ENCODE results near the gene ADRA1B.

The ADRA1B gene

DNA sequence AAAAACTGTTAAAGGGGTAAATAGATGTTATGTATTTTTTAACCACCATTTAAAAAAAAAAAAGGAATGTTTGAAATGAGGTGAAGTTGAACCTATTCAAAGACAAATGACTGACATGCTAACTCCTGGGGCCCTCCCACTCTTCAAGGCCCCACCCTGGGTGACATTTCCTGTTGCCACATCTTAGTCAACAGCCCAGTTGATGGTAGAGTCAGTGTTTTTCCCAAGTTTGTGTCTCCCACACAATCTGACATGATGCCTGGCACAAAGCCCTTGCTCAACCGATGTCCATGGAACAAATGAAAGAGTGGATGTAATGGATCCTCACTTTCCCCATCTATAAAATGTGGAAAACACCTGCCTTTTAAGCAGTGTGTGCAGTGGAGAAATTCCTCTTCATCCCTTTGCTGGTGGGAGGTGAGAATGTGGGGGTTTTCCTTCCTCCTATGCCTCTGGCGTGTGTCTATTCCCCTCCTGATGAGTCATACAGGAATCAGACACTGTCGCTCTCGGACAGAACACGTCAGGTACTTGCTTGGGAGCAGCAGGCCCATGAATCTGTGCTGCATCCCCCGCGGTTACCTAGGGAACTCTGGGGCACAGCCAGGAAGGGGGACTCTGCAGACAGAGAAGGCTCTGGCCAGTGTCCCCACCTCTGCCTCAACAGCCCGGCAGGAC, 13.7 kb upstream of the ADRA1B start:
- no peak for DNase-seq

DNA sequence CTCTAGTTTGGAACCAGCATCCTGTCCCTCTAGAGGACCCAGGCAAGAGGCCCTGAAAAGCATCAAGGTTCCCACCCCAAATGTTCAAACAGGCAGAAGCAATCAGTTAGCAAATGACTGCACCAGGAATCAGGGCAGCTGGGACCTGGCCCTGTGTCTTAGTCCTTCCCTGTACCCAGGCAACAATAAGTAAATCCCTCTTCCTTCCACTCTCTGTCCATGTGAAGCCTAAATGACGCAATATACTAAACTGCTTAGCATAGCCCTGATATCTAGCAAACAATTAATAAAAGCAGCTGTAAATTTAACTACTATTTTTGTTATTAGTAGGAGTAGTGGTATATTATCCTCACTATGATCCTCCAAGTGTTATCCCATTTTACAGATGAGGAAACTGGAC, 13.2 kb upstream of the ADRA1B start:
- no peak for DNase-seq

DNA sequence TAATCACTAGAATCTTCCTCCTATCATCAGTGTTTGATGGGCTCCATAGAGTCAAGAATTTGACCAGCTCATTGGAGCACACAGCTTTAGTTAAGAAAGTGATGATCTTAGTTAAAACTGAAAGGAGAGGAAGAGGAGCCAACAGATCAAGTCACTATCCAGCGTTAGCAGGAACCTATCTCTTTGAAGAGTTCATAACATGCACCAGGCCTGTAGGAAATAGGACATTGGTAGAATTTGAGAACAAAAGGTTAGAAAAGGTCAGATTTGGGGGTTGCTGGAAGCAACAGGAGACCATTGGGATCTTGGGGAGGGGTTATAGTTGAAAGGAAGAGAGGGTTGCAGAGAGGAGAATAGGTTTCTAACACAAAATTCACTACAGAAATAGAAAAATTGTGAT, 11.4 kb upstream of the ADRA1B start:
- DNase-seq = no peak

DNA sequence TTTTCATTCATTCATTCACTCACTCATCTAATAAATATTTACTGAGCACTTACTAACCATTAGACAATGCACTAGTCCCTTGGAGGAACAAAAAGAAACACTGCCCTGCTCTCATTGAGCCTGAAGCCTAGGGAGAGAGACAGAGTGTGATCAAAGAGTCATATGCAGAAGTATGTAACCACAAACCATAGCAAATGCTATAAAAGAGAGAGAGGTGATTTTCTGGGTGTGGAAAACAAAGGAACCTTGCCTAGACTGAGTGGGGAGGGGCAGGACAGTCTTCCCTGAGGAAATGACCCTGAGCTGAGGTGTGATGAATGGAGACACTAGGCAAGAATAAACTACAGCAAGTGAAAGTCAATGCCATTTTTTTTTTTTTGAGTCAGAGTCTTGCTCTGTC, 10.8 kb upstream of the ADRA1B start:
- DNase-seq = no peak

DNA sequence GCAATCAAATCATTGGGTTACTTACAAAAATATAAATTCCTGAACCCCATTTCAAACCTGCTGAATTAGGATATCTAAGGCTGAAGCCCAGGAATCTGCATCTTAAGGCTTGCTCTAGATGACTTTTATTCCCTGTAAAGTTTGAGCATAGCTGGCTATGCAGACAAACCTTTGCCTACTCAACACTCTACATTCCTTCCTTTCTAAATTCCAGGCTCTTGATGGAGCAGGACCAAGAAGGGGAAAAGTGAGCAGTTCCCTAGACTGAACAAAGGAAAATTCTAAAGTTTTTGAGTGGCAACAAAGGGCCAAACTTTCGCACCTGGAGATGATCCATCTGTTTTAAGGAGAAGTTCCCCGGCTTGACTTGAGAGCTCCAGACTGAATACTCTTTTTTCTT, 9.8 kb upstream of the ADRA1B start:
- DNase-seq = no peak

DNA sequence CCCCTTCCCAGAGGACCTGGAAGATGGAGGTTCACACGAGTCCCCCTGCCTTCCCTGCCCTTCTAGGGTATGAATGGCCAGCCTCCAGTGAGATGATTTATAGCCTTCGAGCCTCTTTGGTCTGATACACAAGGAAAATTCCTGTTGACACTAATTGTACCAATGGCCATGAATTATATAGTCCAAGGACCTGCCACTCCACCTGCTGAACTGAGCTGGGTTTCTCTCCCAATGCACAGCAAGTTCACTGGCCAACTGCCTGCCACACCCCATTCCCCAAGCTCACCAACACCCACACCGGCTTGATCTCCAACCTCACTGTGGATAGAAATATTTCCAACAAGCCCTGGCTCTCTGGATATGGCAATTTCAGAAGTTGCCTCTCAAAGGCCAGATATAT, 9.3 kb upstream of the ADRA1B start:
- no peak for DNase-seq

DNA sequence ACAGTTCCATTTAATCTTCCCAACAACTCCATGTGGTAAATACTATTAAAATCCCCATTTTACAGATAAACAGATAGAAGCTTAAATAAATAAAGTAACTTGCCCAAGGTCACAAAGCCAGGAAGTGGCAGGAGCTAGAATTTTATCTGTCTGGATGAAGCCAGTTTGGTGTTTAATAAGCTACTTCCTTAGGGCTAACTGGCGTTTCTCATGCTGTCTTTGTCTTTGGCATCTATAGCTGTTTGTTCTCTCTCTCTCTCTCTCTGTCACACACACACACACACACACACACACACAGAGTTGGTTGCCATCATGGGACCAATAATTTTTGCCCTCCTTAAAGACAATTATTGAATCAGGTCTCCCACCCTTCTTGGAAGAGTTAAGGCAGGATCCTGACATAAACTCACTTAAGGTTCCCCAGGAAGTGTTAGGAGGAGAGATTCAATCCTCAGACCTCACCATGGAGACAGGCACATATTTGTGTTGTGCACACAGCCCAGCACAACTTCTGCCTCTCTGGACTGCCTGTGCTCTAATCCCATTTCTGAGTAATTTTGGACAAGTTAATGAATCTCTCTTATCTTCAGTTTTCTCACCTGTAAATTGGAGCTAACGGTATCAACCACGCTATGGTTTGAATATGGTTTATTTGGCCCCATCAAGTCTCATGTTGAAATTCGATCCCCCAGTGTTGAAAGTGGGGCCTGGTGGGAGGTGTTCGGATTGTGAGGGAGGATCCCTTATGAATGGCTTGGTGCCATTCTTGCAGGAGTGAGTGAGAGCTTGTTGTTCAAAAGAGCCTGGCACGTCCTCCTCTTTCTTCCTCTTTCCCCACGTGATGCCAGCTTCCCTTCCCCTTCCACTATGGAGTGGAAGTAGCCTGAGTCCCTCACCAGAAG, 8.3 kb upstream of the ADRA1B start:
- no peak for DNase-seq

DNA sequence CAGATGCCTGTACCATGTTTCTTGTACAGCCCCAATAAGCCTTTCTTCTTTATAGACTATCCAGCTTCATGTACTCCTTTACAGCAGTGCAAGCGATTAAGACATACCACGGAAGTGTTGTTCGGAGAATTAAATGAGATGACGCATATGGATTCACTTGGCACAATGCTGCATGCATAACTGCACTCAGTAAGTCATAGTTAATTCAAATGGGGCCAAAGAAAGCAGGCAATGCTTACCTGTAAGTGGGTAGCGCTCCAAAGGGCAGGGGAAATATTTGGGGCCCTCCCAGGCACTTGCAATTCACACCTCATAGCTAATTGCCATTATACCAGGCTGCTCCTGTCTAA, 7.7 kb upstream of the ADRA1B start:
- no peak for DNase-seq

DNA sequence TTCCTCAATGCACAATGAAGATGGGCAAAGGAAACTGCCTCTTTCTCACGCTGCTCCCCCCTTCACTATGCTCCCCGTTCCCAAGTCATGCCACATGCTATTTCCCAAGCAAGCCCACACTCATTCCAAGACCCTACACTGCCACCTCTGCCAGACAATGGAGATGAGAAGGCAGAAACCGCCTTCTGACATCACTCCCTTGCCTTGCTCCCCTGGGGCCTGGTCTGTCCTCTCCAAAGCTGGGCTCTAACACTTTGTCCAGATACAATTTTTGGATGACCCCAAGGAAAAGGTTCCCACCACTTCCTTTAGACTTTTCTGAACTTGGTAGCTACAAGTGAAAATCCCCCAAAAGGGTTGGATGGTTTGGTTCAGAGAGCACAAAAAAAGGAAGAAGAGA, 7.2 kb upstream of the ADRA1B start:
- no peak for DNase-seq

DNA sequence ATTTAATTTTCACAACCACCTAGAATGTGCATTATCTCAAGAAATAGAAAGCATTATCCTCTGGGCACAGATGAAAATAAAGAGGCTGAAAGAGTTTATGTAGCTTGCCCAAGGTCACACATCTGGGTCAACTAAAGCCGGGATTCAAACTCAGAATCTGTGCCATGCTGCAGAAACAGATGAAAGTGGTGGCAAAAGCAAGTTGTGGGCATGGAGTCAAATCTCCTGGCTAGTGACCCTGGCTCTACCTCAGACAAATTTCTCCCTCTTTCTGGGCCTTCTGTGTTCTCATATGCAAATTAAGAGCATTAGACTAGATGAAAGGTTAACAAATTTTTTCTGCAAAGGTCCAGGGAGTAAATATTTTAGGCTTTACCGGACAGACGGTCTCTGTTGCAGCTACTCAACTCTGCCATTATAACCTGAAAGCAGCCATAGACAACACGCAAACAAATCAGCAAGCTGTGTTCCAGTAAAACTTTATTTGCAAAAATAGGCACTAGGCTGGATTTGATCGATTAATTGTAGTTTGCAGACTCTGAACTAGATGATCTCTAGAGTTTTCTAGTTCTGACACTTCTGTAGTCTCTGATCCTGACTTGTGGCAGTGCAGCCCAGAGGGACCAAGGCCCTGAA, 6.0 kb upstream of the ADRA1B start:
- no peak for DNase-seq

DNA sequence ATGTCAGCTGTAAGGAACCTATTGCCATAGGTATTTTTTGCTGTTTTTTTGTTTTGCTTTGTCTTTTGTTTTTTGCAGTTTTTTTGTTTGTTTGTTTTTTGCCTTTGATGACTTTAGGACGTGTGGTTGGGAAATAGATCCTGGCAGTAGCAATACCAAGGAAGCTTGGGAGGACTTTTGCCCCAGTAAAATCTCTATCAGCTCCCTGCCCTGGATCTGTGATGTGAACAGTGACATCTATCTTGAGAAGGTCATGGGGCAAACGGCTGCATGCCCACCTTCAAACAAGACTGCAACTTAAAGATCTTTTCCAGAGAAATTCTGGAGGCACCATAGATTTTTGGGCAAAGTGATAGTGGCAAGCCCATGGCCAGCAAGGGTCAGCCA, 5.4 kb upstream of the ADRA1B start:
- DNase-seq = no peak

DNA sequence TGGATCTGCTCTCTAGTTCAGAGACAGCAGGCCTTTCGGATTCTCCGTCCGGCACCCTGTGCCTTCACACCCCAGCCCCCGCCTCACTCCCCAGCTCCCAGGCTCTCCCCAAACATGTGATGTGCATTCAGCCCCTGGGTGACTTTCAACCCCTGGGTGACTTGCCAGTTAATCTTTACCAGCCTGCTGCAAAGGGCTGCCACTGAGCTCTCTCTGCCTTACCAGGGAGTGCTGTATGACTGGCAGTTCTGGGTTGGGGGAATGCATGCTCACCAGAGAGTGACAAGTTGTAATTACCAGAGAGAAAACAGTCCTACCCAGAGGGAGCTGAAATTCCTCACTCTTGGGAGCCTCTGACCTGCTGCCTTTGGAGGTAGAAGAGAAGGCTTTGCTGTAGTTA, 4.9 kb upstream of the ADRA1B start:
- DNase-seq = no peak

DNA sequence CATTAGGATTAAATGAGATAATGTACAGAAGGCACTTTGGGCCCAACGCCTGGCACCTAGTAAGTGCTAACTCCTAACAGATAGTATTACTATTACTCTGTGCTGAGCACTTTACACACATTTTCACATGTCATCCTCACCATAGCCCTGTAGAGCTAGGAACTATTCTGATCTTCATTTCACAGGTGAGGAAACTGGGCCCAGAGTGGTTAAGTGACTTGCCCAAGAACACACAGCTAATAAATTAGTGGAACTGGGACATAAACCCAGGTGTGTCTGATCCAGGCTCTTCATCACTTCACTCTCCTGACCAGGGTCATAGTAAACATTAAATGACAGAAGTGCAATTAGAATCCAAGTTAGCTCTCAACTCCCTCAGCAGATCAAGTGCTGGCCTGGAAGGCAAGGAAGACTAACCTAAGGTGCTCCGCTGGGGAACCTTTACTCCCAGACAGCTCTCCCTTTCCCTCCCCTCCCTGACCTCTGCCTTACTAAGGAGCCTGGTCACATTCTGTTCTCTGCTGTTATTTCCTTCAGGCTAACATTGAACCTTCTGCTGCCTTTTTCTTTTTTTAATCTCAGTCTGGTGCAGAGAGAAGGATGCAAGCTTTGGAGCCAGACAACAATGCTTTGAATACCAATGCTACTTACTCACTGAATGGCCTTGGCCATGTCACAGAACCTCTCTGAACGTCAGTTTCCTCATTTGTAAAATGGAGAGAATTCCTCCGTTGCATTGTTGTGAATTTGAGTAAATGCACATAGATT, 4.1 kb upstream of the ADRA1B start:
- DNase-seq = no peak

DNA sequence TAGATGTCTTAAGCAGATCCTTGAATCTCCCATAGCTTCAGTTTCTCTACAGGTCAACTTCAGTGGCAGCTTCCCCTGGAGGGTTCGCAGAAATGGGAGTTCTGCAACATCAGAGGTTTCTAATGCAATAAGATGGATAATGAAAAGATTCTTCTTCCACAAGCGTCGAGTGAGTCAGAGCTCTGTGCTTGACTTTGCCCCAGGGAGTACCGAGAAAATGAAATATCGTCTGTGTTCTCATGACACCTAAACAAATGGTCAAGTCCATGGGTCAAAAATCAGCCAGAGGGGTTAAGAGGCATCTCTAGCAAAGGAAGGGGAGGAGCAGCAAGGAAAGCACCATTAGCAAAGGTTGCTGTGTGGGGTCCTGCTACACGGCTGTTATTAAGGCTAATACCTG, 3.2 kb upstream of the ADRA1B start:
- no peak for DNase-seq

DNA sequence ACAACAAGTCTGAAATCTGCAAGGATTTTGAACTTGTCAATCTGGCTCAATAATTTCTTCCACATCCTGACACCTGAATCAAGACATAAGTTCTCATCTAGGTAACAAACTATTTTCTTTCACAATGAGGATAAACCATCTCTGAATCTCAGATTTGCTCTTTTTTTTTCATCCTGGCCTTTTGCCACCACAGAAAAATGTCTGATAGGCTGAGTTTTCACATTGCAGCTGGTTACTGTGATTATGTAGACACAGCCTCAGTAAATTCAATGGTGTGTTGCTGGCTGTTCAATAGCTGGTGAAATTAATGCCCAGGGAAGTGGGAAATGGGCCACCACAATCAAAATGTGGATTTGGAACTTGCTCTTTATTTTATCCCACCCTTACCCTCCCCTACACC, 2.8 kb upstream of the ADRA1B start:
- no peak for DNase-seq

DNA sequence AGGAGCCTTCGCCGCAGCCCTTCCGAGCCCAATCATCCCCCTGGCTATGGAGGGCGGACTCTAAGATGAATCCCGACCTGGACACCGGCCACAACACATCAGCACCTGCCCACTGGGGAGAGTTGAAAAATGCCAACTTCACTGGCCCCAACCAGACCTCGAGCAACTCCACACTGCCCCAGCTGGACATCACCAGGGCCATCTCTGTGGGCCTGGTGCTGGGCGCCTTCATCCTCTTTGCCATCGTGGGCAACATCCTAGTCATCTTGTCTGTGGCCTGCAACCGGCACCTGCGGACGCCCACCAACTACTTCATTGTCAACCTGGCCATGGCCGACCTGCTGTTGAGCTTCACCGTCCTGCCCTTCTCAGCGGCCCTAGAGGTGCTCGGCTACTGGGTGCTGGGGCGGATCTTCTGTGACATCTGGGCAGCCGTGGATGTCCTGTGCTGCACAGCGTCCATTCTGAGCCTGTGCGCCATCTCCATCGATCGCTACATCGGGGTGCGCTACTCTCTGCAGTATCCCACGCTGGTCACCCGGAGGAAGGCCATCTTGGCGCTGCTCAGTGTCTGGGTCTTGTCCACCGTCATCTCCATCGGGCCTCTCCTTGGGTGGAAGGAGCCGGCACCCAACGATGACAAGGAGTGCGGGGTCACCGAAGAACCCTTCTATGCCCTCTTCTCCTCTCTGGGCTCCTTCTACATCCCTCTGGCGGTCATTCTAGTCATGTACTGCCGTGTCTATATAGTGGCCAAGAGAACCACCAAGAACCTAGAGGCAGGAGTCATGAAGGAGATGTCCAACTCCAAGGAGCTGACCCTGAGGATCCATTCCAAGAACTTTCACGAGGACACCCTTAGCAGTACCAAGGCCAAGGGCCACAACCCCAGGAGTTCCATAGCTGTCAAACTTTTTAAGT, 819 bp downstream of the ADRA1B start:
- DNase-seq = no peak

DNA sequence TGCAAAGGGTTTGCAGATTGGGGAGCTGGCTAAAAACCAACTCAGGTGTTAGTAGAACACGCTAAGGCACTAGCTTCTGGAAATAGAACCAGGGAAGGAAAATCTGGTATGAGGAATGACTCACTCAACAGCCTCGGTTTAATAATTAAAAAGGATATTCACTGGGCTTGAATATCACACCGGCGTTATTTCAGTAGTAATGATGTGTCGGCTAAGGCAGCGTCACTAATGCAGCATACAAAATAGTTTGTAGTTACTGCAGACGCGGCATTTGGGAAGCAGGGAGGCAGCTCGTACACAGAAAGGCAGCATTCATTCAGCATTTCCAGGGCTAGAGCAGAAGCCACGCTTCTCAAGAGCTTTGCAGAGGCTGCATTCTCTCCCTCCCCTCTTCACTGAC, 1.7 kb downstream of the ADRA1B start:
- no peak for DNase-seq

DNA sequence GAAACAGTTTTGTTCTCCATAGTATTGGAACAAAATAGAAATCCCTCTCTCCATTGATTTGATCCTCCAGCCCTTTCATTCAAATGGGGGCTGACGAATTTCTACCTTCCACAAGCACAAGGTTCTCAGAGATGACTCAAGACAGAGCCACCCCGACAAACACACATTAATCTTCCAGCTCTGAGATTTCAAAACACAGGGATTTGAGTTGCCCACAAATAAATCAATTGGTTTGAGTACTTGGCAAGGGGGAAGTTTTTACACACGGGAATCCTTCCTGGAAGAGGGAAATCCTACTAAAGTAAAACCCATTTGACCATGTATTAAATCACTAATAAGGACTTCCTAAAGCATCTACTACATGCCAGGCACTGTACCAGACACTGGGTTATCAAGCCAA, 5.4 kb downstream of the ADRA1B start:
- DNase-seq = no peak

DNA sequence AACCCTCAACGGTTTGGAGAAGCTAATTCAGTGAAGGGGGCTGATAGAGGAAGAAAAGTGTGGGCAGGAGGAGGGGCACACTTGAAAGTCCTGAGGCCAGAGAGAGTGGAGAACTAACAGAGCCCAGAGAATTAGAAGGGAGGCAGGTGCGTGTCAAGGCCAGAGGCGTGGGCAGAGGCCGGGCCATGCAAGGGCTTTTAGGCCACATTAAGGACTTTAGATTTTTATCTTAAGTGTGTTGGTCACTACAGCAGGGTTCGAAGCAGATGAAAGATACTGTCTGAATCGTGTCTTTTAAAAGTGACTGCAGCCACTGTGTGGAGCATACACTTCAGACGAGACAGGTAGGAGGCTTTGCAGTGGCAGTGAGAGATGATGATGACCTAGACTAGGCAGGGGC, 6.7 kb downstream of the ADRA1B start:
- no peak for DNase-seq

DNA sequence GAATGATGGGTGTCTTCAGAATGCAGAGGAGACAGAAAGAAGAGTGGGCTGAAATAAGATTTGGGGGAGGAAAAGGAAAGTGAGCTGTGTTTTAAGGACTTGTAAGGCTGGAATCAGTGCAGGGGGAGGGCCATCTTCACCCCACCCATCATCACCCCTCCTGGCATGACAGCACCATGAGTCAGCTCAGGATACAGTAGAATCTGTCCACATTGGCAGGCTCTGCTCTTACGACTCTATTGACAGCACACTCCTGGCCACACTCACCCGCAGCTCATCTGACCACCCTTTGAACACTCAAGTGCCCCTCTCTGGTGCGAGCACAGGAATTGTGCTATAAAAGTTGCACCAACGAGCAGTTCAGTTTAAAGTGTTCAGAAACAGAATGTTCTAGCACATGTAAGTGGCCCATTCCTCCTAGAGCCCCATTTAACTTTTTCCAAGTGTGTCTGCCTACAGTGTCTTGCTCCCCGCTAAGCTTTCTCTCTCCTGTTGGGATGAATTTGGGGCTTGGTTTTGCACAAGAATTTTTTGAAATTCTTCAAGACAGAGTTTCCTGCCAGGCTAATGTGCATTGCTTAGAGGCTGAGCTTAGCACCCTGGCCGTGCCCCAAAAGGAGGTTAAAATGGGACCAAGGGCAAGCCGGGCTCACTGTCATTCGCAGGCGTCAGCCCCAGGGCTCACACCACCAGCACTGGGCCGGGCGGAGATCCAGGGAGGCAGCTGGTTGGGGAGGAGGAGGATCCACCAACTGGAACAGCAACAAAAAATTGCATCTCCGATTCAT, 12.0 kb downstream of the ADRA1B start:
- no peak for DNase-seq

DNA sequence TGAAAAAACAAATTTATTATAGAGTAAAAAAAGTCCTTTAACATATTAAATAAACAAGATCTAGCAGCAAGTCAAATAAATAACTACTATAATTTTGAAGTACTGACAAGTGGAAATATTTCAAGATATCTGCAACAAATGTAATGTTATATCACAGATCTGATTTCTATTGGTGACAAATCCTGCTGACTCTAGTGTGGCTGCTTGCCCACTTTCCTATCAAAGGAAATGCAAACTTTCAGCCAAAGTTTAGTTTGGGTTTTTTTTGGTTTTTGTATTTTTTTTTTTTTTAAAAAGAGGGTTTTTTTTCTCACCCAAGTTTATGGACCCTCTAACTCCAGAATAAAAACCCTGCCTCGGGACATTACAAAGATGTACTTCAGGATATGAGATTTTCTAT, 12.9 kb downstream of the ADRA1B start:
- no peak for DNase-seq

Data from AML-193 (cell line).